Fibroblast of the aortic adventitia (primary cell): Measurements from ENCODE around the gene HOXA9. TPM values are rescaled to one million over a fixed set of nuclear protein-coding genes. Genes with fewer than 3 reads are reported as not detected.
A peak's percentile ranks its signal among the peaks of the same experiment; 100 is the strongest.

ENCODE experiments used
- DNase-seq: peaks from one replicate; pipeline ENCODE4 v3.0.0-alpha.2; 2010; ENCODE audit warnings: low read depth
- H3K4me3 ChIP-seq: 2 replicates; pipeline ENCODE4 v1.5.1; 2011; ENCODE audit warnings: low read depth, mild to moderate bottlenecking, control low read depth, low read length, moderate library complexity
- CTCF ChIP-seq: IDR thresholded peaks from 2 replicates; pipeline ENCODE4 v1.5.1; 2011; ENCODE audit warnings: mild to moderate bottlenecking, low read length, control low read depth, inconsistent platforms; ENCODE audit not compliant: insufficient read depth
- total RNA-seq: library from RNA; depleted of rRNA; stranded (reverse); fragments of >200 nt; gene quantifications from 2 replicates; pipeline ENCODE4 v1.2.3, GENCODE V29; 2012; ENCODE audit warnings: low replicate concordance

HOXA9 gene
- total RNA-seq, 1 donor, result not detected

GRCh38 chr7:27119412-27119911, 45.9 kb downstream of the HOXA9 start:
- no peak overlapping the region for H3K4me3 ChIP-seq
- no peak for TF ChIP-seq CTCF

GRCh38 chr7:27118580-27118979, 46.8 kb downstream of the HOXA9 start:
- no peak for TF ChIP-seq CTCF
- H3K4me3 ChIP-seq, result peak overlapping the region; percentile 72
- DNase-seq, result no peak

More at GRCh38 chr7:27119412-27119911, 45.9 kb downstream of the HOXA9 start:
- no peak for DNase-seq

GRCh38 chr7:27117887-27118491, 47.3 kb downstream of the HOXA9 start:
- peak overlapping the region; percentile 72 for H3K4me3 ChIP-seq
- no peak for TF ChIP-seq CTCF
- peak; percentile 79 for DNase-seq

- peak overlapping the region; percentile 72 for H3K4me3 ChIP-seq
- no peak for TF ChIP-seq CTCF
- DNase-seq, result peak; percentile 24
Observed at GRCh38 chr7:27116962-27117886, 48.1 kb downstream of the HOXA9 start.

DNA sequence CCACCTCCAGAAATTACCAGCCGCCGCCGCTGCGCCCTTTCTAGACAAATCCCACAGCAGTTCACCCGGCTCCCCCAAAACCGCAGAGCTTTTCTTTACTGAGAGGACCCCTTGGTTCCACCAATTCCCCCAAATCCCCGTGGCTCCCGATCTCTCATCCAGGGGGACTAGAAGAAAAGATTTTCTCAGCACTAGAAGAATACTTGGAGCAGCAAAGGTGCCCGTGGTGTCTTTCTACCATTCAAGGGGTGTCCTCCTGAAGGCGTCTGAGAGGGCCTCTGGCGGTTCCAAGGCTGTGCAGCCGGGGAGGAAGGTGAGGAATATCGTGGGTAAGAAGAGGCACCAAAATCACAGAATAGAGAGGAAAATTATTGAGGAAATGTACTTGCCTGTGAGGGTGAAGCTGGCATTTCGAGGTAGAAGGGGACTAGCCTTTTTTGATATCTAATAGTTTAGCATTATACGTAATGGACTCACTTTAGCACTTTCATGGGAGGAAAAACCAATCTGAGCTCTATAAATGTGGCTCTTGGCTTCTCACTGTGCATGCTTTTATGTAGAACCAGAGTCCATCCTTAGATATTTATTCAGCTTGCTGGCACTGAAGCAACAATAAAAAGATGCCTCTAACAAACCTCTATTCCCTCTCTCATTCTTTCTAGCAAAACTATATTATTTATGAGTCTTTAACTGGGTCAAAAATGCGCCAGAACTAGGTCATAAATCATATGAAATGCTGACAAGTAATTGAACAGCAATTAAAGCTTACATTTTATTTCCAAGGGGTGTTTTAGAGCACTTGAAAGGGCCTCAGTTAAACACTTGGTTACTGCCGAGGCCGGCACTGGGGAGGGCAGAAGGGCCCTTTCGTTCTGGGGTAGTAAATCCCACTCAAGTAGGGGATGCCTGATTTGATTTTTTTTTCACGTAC, 49.0 kb downstream of the HOXA9 start:
- no peak for TF ChIP-seq CTCF
- peak overlapping the region; percentile 72 for H3K4me3 ChIP-seq
- DNase-seq, result peak; percentile 39
